Left lung (tissue), 14 donors: ENCODE results near the gene DYNLT2B. TPM values are rescaled to one million over a fixed set of nuclear protein-coding genes. Genes with fewer than 3 reads are reported as not detected.
"Not testable (repeated sequence)": the region's sequence is repeated elsewhere in the genome, so short reads cannot be mapped to it uniquely, and the experiment has no call there.

ENCODE experiments used
- ATAC-seq: fragments of 200-7000 bp; cut with Tn5 transposase; one replicate; pipeline ENCODE4 v1.9.1; 2020; ENCODE audit warnings: moderate library complexity
- DNase-seq, 4 donors: peaks; one replicate each; pipeline ENCODE4 v3.0.0-alpha.2; 2013 to 2020
- H3K27ac ChIP-seq, 2 donors: fragments of 200-600 bp; sonication (generic) in 1 of 2; one replicate each; pipeline versions ENCODE4 v1.5.0 to v1.8.0; 2020 to 2021
- H3K27me3 ChIP-seq, 2 donors: fragments of 200-600 bp; sonication (generic) in 1 of 2; one replicate each; pipeline versions ENCODE4 v1.5.0 to v1.8.0; 2020 to 2021
- H3K36me3 ChIP-seq, 2 donors: fragments of 200-600 bp; sonication (generic) in 1 of 2; one replicate each; pipeline versions ENCODE4 v1.5.0 to v1.8.0; 2020 to 2021
- H3K4me1 ChIP-seq, 2 donors: fragments of 200-600 bp; one replicate each; pipeline ENCODE4 v1.8.0; 2021
- H3K4me3 ChIP-seq, 2 donors: fragments of 200-600 bp; sonication (generic) in 1 of 2; one replicate each; pipeline versions ENCODE4 v1.5.0 to v1.8.0; 2020 to 2021; ENCODE audit warnings: mild to moderate bottlenecking in 1 of 2
- H3K9me3 ChIP-seq, 2 donors: fragments of 200-600 bp; sonication (generic) in 1 of 2; one replicate each; pipeline versions ENCODE4 v1.5.0 to v1.8.0; 2020 to 2021
- intact Hi-C, 2 donors: fragments of 100-400 bp; cut with DNase I; formaldehyde crosslinking; loops; one replicate each; pipeline versions ENCODE4 v1.11.2 to v1.14.2; 2022
- long read RNA-seq, 12 donors: library from polyadenylated mRNA in 2 of 12; unstranded in 2 of 12; transcript quantifications; one replicate each; pipeline ENCODE4 v2.0.0 and lab custom pipeline, GENCODE V29; 2019 to 2026
- polyA plus RNA-seq, 6 donors: library from polyadenylated mRNA; unstranded; fragments of 120-200 nt; gene quantifications; one replicate each; pipeline ENCODE4 v1.2.1, GENCODE V29; 2013; ENCODE audit not compliant: insufficient read length in 6 of 6
- total RNA-seq, 2 donors: library from RNA; stranded (reverse); fragmentation: NEBNext Ultra II Directional; extraction: Animal tissue kit (Norgen Biotek cat#: 25700); gene quantifications; one replicate each; pipeline ENCODE4 v1.2.1, GENCODE V29; 2021
- TF ChIP-seq, protein P1 (sequence below), 2 donors: fragments of 200-600 bp; sonication (generic) in 1 of 2; IDR thresholded peaks; one replicate each; pipeline versions ENCODE4 v1.5.0 to v1.8.0; 2021; ENCODE audit warnings: antibody characterized with exemption in 2 of 2
- donor health status: DM: no; HTN: yes; CAD: no.
- donor health status: DM: no; HTN: no; CAD: no.

The DYNLT2B gene
- total RNA-seq (1 to 10 TPM; 6.0 to 6.8 TPM), polyA plus RNA-seq (10 to 100 TPM; 23.5 to 26.9 (median 26.4) TPM)
- long read RNA-seq, donor 1, transcript TCTEX1D2-201 (5 exons, 673 nt), result major isoform, 15 of 28 reads
- long read RNA-seq, donor 1, transcript TCTEX1D2-204 (2 exons, 457 nt), result minor isoform, 8 of 28 reads
- long read RNA-seq, donor 1, transcript TCTEX1D2-202 (5 exons, 603 nt), result minor isoform, 5 of 28 reads
- long read RNA-seq, donor 1, partial matches to known transcripts, result 0 of 28 reads
- long read RNA-seq, donor 1, other reads (novel, unspliced or antisense), result 0 of 28 reads
- long read RNA-seq, donor 2, transcript TCTEX1D2-202 (5 exons, 603 nt), result minor isoform, 6 of 33 reads
- long read RNA-seq, donor 2, transcript TCTEX1D2-201 (5 exons, 673 nt), result major isoform, 22 of 33 reads
- long read RNA-seq, donor 2, transcript TCTEX1D2-204 (2 exons, 457 nt), result minor isoform, 5 of 33 reads
- long read RNA-seq, donor 2, partial matches to known transcripts, result 0 of 33 reads
- long read RNA-seq, donor 2, other reads (novel, unspliced or antisense), result 0 of 33 reads
- long read RNA-seq, donor 3, transcript TCTEX1D2-201 (5 exons, 673 nt), result major isoform, 10 of 13 reads
- long read RNA-seq, donor 3, partial matches to known transcripts, result 0 of 13 reads
- long read RNA-seq, donor 3, other reads (novel, unspliced or antisense), result 0 of 13 reads
- long read RNA-seq, donor 4, partial matches to known transcripts, result 0 of 6 reads
- long read RNA-seq, donor 4, other reads (novel, unspliced or antisense), result 1 of 6 reads
- long read RNA-seq, donor 5, transcript TCTEX1D2-204 (2 exons, 457 nt), result minor isoform, 5 of 29 reads
- long read RNA-seq, donor 5, transcript TCTEX1D2-201 (5 exons, 673 nt), result major isoform, 15 of 29 reads
- long read RNA-seq, donor 5, transcript TCTEX1D2-202 (5 exons, 603 nt), result minor isoform, 9 of 29 reads
- long read RNA-seq, donor 5, partial matches to known transcripts, result 0 of 29 reads
- long read RNA-seq, donor 5, other reads (novel, unspliced or antisense), result 0 of 29 reads
- long read RNA-seq, donor 6, transcript TCTEX1D2-201 (5 exons, 673 nt), result major isoform, 23 of 49 reads
- long read RNA-seq, donor 6, transcript TCTEX1D2-204 (2 exons, 457 nt), result minor isoform, 7 of 49 reads
- long read RNA-seq, donor 6, transcript TCTEX1D2-202 (5 exons, 603 nt), result minor isoform, 13 of 49 reads
- long read RNA-seq, donor 6, partial matches to known transcripts, result 0 of 49 reads
- long read RNA-seq, donor 6, other reads (novel, unspliced or antisense), result 6 of 49 reads
- long read RNA-seq, donor 7, transcript TCTEX1D2-201 (5 exons, 673 nt), result major isoform, 9 of 11 reads
- long read RNA-seq, donor 7, partial matches to known transcripts, result 0 of 11 reads
- long read RNA-seq, donor 7, other reads (novel, unspliced or antisense), result 0 of 11 reads
- long read RNA-seq, donor 8, transcript TCTEX1D2-201 (5 exons, 673 nt), result major isoform, 8 of 13 reads
- long read RNA-seq, donor 8, partial matches to known transcripts, result 0 of 13 reads
- long read RNA-seq, donor 8, other reads (novel, unspliced or antisense), result 0 of 13 reads
- long read RNA-seq, donor 9, result 0 reads
- long read RNA-seq, donor 10, transcript TCTEX1D2-201 (5 exons, 673 nt), result major isoform, 10 of 15 reads
- long read RNA-seq, donor 10, partial matches to known transcripts, result 0 of 15 reads
- long read RNA-seq, donor 10, other reads (novel, unspliced or antisense), result 4 of 15 reads
- long read RNA-seq, donor 11, transcript TCTEX1D2-201 (5 exons, 673 nt), result major isoform, 51 of 91 reads
- long read RNA-seq, donor 11, transcript TCTEX1D2-202 (5 exons, 603 nt), result minor isoform, 19 of 91 reads
- long read RNA-seq, donor 11, transcript TCTEX1D2-204 (2 exons, 457 nt), result minor isoform, 10 of 91 reads
- long read RNA-seq, donor 11, partial matches to known transcripts, result 5 of 91 reads
- long read RNA-seq, donor 11, other reads (novel, unspliced or antisense), result 6 of 91 reads
- long read RNA-seq, donor 12, transcript TCTEX1D2-202 (5 exons, 603 nt), result minor isoform, 6 of 18 reads
- long read RNA-seq, donor 12, transcript TCTEX1D2-201 (5 exons, 673 nt), result major isoform, 9 of 18 reads
- long read RNA-seq, donor 12, partial matches to known transcripts, result 0 of 18 reads
- long read RNA-seq, donor 12, other reads (novel, unspliced or antisense), result 0 of 18 reads

DNA sequence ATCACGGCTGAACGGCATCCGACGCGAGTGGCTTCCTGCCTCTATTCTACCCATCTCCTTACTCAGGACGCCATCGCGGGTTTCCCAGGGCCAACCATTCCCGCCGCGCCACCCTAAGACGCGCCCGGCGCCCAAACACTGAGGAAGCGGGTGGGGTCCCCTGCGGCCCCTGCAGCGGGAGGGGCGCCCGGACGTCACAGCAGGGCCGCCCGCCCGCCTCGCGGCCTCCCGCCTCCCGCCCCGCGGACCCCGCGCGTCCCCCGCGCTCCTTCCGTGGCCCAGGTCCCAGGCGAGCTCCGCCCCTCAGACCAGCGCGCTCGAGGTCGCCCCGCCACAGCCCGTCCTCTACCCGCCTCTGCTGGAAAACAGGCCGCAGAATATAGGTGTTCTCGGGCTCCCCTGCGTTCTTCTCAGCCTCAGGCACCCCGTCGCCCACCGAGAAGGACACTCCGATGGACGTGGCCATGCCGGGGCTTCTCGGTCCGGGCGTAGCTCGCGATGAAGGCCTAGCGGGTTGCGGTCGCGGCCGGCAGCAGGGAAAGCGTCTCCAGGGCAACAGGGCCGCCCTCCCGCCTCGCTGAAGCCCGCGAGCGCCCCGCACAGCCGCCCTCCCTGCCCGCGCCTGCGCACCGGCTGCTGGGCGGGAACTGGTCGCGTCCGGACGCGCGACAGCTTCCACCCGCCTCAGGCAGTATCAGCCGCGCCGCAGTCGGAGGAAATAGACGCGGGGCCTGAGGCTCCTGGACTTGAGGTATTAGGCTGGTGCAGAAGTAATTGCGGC is at the start of gene DYNLT2B:
TSS of gene DYNLT2B (minus strand) at position 554 of the 781 bp plus-strand sequence. CDS start at position 466, 88 bp downstream.
- Histone ChIP-seq H3K27me3 (no peaks in the 10 kb centered on the region), H3K27ac (peak within 1 kb of the TSS; percentile 94), H3K4me3 (peak within 1 kb of the TSS; percentile 78 to 87), H3K4me1 (peaks cover 0 to 13% of the 10 kb centered on the region in 2 donors), H3K36me3 (no peaks in the 10 kb centered on the region), H3K9me3 (no peaks in the 10 kb centered on the region)
- peak; percentile 91 to 98 (median 94) for DNase-seq
- TF ChIP-seq, protein P1, sequence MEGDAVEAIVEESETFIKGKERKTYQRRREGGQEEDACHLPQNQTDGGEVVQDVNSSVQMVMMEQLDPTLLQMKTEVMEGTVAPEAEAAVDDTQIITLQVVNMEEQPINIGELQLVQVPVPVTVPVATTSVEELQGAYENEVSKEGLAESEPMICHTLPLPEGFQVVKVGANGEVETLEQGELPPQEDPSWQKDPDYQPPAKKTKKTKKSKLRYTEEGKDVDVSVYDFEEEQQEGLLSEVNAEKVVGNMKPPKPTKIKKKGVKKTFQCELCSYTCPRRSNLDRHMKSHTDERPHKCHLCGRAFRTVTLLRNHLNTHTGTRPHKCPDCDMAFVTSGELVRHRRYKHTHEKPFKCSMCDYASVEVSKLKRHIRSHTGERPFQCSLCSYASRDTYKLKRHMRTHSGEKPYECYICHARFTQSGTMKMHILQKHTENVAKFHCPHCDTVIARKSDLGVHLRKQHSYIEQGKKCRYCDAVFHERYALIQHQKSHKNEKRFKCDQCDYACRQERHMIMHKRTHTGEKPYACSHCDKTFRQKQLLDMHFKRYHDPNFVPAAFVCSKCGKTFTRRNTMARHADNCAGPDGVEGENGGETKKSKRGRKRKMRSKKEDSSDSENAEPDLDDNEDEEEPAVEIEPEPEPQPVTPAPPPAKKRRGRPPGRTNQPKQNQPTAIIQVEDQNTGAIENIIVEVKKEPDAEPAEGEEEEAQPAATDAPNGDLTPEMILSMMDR (IDR thresholded peaks at IDR 0.05), result no peak
- peak; percentile 99 for ATAC-seq
- intact Hi-C loops, result no loop called here

DNA sequence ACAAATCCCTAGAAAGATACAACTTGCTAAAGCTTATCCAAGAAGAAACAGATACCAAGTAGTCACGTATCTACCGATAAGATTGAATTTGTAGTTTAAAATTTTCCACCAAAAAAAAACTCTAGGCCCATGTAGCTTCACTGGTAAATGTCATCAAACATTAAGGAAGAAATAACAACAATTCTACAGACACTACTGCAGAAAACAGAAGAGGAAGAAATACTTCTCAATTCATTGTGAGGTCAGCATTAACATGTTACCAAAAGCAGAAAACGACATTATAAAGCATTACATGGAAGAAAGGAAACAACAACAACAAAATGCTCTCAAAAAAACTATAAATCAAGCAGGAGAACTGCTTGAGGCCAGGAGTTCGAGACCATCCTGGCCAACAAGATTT is 47.7 kb upstream of the DYNLT2B start:
- peaks cover 0 to 9% of the 10 kb centered on the region in 2 donors for H3K4me1 ChIP-seq
- no peak overlapping the region for H3K4me3 ChIP-seq
- DNase-seq (no peak), ATAC-seq (no peak)
- H3K36me3 ChIP-seq, result peaks cover 3 to 72% of the 10 kb centered on the region in 2 donors
- TF ChIP-seq, protein P1 (IDR thresholded peaks at IDR 0.05), result no peak
- intact Hi-C loops, result no loop called here
- H3K27ac ChIP-seq, result peak overlapping the region in 1 of 2 donors; percentile 63
- H3K9me3 ChIP-seq, result no peaks in the 10 kb centered on the region
- no peaks in the 10 kb centered on the region for H3K27me3 ChIP-seq

DNA sequence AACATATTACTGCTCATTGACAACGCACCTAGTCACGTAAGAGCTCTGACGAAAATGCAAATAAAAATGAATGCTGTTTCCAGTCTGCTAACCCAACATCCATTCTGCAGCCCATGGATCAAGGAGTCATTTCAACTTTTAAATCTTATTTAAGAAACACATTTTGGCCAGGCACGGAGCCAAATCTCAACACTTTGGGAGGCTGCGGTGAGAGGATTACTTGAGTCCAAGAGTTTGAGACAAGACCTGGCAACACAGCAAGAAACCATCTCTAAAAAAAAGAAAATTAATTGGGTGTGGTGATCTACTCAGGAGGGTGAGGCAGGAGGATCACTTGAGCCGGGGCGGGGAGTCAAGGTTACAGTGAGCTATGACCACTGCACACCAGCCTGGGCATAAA is 42.5 kb upstream of the DYNLT2B start:
- Histone ChIP-seq H3K4me1 (peaks cover 0 to 5% of the 10 kb centered on the region in 2 donors), H3K27ac (no peak overlapping the region), H3K27me3 (no peaks in the 10 kb centered on the region), H3K36me3 (peaks cover 3 to 77% of the 10 kb centered on the region in 2 donors), H3K9me3 (no peaks in the 10 kb centered on the region), H3K4me3 (no peak overlapping the region)
- TF ChIP-seq, protein P1 (IDR thresholded peaks at IDR 0.05), result no peak
- ATAC-seq, result no peak
- intact Hi-C loops, result no loop called here
- no peak for DNase-seq

DNA sequence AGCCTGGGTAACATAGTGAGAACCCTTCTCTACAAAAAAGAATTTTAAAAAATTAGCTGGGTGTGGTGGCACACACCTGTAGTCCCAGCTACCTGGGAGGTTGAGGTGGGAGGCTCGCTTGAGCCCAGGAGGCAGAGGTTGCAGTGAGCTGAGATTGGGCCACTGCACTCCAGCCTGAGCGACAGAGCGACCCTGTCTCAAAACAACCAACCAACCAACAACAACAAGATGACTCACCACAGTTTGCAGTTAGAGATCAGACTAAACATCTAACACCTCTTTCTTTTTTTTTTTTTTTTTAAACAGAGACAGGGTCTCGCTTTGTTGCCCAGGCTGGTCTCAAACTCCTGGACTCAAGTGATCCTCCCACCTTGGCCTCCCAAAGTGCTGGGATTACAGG is 40.5 kb upstream of the DYNLT2B start:
- intact Hi-C loops, result not testable (repeated sequence)
- H3K36me3 ChIP-seq, result peaks cover 3 to 89% of the 10 kb centered on the region in 2 donors

More for the DNA sequence above, 40.5 kb upstream of the DYNLT2B start:
- H3K9me3 ChIP-seq, DNase-seq, H3K4me3 ChIP-seq, ATAC-seq, H3K27me3 ChIP-seq, H3K4me1 ChIP-seq, H3K27ac ChIP-seq: not testable (repeated sequence)
